ENCODE data around the gene EML6. TPM values are rescaled to one million over a fixed set of nuclear protein-coding genes. Genes with fewer than 3 reads are reported as not detected.

Gene EML6
- total and polyA plus RNA-seq, 12 donors, result 0.07 to 1.5 (median 0.31) TPM

DNA sequence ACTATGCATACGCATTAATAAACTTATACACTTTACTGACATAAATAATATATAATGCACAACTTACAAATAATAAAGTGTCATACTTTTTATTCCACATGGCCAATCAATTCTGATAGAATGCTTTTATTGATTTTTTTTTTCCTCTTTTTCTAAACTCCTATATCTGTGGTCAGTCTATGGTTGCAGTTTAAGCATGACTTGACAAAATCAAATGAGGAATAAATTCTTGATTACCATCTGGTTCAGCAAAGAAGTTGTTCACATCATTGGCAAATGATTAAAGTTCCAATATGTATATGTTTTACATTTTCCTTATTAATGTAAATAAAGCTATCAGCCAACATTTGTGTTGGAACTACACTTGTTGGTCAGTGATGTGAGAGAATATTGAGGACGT is 83.5 kb downstream of the EML6 start:
- intact Hi-C loops (cut with DNase I), result loop anchor here in 1 of 10 donors (2.0 kb wide), 1 partner anchor 40 kb away; no protein-coding TSS in a partner anchor
- WGBS, 2 donors, result 92 to 93% methylated on average over 2 of the region's 2 CpGs
- TF ChIP-seq, protein P1, sequence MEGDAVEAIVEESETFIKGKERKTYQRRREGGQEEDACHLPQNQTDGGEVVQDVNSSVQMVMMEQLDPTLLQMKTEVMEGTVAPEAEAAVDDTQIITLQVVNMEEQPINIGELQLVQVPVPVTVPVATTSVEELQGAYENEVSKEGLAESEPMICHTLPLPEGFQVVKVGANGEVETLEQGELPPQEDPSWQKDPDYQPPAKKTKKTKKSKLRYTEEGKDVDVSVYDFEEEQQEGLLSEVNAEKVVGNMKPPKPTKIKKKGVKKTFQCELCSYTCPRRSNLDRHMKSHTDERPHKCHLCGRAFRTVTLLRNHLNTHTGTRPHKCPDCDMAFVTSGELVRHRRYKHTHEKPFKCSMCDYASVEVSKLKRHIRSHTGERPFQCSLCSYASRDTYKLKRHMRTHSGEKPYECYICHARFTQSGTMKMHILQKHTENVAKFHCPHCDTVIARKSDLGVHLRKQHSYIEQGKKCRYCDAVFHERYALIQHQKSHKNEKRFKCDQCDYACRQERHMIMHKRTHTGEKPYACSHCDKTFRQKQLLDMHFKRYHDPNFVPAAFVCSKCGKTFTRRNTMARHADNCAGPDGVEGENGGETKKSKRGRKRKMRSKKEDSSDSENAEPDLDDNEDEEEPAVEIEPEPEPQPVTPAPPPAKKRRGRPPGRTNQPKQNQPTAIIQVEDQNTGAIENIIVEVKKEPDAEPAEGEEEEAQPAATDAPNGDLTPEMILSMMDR (IDR thresholded peaks at IDR 0.05), result no peak
- Histone ChIP-seq H3K36me3 (no peaks in the 10 kb centered on the region), H3K27ac (no peak overlapping the region), H3K4me3 (no peak overlapping the region), H3K27me3 (no peaks in the 10 kb centered on the region), H3K9me3 (peaks cover 0 to 11% (median 5%) of the 10 kb centered on the region in 11 donors), H3K4me1 (no peaks in the 10 kb centered on the region)
- ATAC-seq (no peak), DNase-seq (no peak)

- 39 to 58% methylated on average over 1 of the region's 1 CpG for WGBS, 2 donors
- H3K9me3 ChIP-seq, result peaks cover 0 to 11% (median 5%) of the 10 kb centered on the region in 11 donors
- DNase-seq (no peak), ATAC-seq (no peak)
- H3K27me3 ChIP-seq, result no peaks in the 10 kb centered on the region
- intact Hi-C loops (cut with DNase I), result no loop called here
- no peaks in the 10 kb centered on the region for H3K4me1 ChIP-seq
- no peak overlapping the region for H3K27ac ChIP-seq
- TF ChIP-seq, protein P1 (IDR thresholded peaks at IDR 0.05), result no peak
- H3K36me3 ChIP-seq, result no peaks in the 10 kb centered on the region
- H3K4me3 ChIP-seq, result no peak overlapping the region
Observed at GRCh38 chr2:54808661-54809060, 85.2 kb downstream of the EML6 start.

DNA sequence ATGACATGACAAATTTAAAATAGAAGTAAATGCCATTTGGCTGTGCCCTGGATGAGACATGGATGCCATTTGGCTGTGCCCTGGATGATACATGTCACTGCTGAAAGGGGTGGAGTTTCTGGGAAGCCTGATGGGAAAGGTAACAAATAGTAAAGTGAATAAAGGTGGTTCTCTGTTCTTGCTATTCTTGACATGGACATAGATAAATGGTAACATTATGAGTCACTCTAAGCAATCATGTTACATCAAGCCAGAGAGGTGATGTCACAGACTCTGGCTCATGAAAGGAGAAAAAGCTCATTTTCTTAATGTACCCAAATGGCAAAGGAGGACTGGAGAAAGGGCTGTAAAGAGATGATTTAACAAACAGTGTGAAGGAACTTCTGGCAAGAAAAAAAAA is 86.4 kb downstream of the EML6 start:
- Histone ChIP-seq H3K27me3 (no peaks in the 10 kb centered on the region), H3K27ac (no peak overlapping the region), H3K4me3 (no peak overlapping the region), H3K9me3 (peaks cover 0 to 9% (median 4%) of the 10 kb centered on the region in 11 donors), H3K4me1 (no peaks in the 10 kb centered on the region), H3K36me3 (no peaks in the 10 kb centered on the region)
- TF ChIP-seq, protein P1 (IDR thresholded peaks at IDR 0.05), result no peak
- no peak for ATAC-seq
- DNase-seq, result no peak
- intact Hi-C loops (cut with DNase I), result no loop called here

- Histone ChIP-seq H3K36me3 (no peaks in the 10 kb centered on the region), H3K4me3 (no peak overlapping the region), H3K27ac (no peak overlapping the region), H3K4me1 (no peaks in the 10 kb centered on the region), H3K27me3 (no peaks in the 10 kb centered on the region), H3K9me3 (peaks cover 0 to 5% (median under 1%) of the 10 kb centered on the region in 11 donors)
- WGBS, 2 donors, result 89 to 96% methylated on average over 3 of the region's 3 CpGs
- ATAC-seq (no peak), DNase-seq (no peak)
- intact Hi-C loops (cut with DNase I), result no loop called here
- TF ChIP-seq, protein P1 (IDR thresholded peaks at IDR 0.05), result no peak
Observed at GRCh38 chr2:54810246-54810645, 86.8 kb downstream of the EML6 start.

Measured in heart right ventricle (tissue), 16 donors.